Measurements from ENCODE around the gene SNX22.

SNX22 gene

GRCh38 chr15:64125978-64126377, 25.6 kb upstream of the SNX22 start:
- no peak for DNase-seq (ENCODE audit: insufficient read length, low spot score)
- TF ChIP-seq CTCF (IDR thresholded peaks at IDR 0.05; ENCODE audit: insufficient read depth, missing control alignments) = no peak
- FAIRE-seq = no peak

GRCh38 chr15:64127521-64128270, 23.8 kb upstream of the SNX22 start:
- no peak for FAIRE-seq
- DNase-seq (ENCODE audit: insufficient read length, low spot score) = no peak
- TF ChIP-seq CTCF (IDR thresholded peaks at IDR 0.05; ENCODE audit: insufficient read depth, missing control alignments) = no peak

GRCh38 chr15:64130159-64130558, 21.4 kb upstream of the SNX22 start:
- no peak for TF ChIP-seq CTCF (IDR thresholded peaks at IDR 0.05; ENCODE audit: insufficient read depth, missing control alignments)
- no peak for FAIRE-seq

GRCh38 chr15:64131547-64131946, 20.0 kb upstream of the SNX22 start:
- no peak for TF ChIP-seq CTCF (IDR thresholded peaks at IDR 0.05; ENCODE audit: insufficient read depth, missing control alignments)
- DNase-seq (ENCODE audit: insufficient read length, low spot score) = no peak
- FAIRE-seq = no peak

More at GRCh38 chr15:64130159-64130558, 21.4 kb upstream of the SNX22 start:
- no peak for DNase-seq (ENCODE audit: insufficient read length, low spot score)

- no peak for FAIRE-seq
Measured at GRCh38 chr15:64132217-64132616, 19.3 kb upstream of the SNX22 start.

GRCh38 chr15:64133623-64134344, 17.7 kb upstream of the SNX22 start:
- TF ChIP-seq CTCF (IDR thresholded peaks at IDR 0.05; ENCODE audit: insufficient read depth, missing control alignments) = no peak
- FAIRE-seq = no peak
- DNase-seq (ENCODE audit: insufficient read length, low spot score) = no peak

More at GRCh38 chr15:64132217-64132616, 19.3 kb upstream of the SNX22 start:
- no peak for TF ChIP-seq CTCF (IDR thresholded peaks at IDR 0.05; ENCODE audit: insufficient read depth, missing control alignments)
- DNase-seq (ENCODE audit: insufficient read length, low spot score) = no peak

GRCh38 chr15:64134345-64134829, 17.1 kb upstream of the SNX22 start:
- TF ChIP-seq CTCF (IDR thresholded peaks at IDR 0.05; ENCODE audit: insufficient read depth, missing control alignments) = no peak
- FAIRE-seq = no peak
- no peak for DNase-seq (ENCODE audit: insufficient read length, low spot score)
